Parathyroid adenoma (tissue), 2 donors: ENCODE results near the gene JUND.

Experiments used
- H2AFZ ChIP-seq: fragments of 300-600 bp; sonication (generic); one replicate; pipeline ENCODE4 v1.7.0; 2017; ENCODE audit warnings: antibody characterized with exemption, mild to moderate bottlenecking
- H3K27ac ChIP-seq: fragments of 300-600 bp; sonication (generic); one replicate; pipeline ENCODE4 v1.7.0; 2017
- H3K27me3 ChIP-seq: fragments of 300-600 bp; sonication (generic); one replicate; pipeline ENCODE4 v1.7.0; 2017; ENCODE audit warnings: low read length; ENCODE audit not compliant: control insufficient read depth, insufficient read depth
- H3K36me3 ChIP-seq: fragments of 300-600 bp; sonication (generic); one replicate; pipeline ENCODE4 v1.7.0; 2017; ENCODE audit warnings: low read length; ENCODE audit not compliant: control insufficient read depth, insufficient read depth
- H3K4me1 ChIP-seq: fragments of 300-600 bp; sonication (generic); one replicate; pipeline ENCODE4 v1.7.0; 2017; ENCODE audit warnings: control low read depth
- H3K4me2 ChIP-seq: fragments of 300-600 bp; sonication (generic); one replicate; pipeline ENCODE4 v1.7.0; 2017; ENCODE audit warnings: low read length
- H3K4me3 ChIP-seq: fragments of 300-600 bp; sonication (generic); one replicate; pipeline ENCODE4 v1.7.0; 2017; ENCODE audit warnings: low read depth, low read length
- H3K79me2 ChIP-seq: fragments of 300-600 bp; sonication (generic); one replicate; pipeline ENCODE4 v1.7.0; 2017; ENCODE audit warnings: control low read depth
- H3K9ac ChIP-seq: fragments of 300-600 bp; sonication (generic); one replicate; pipeline ENCODE4 v1.7.0; 2017; ENCODE audit warnings: mild to moderate bottlenecking
- H3K9me3 ChIP-seq: fragments of 300-600 bp; sonication (generic); one replicate; pipeline ENCODE4 v1.7.0; 2017; ENCODE audit warnings: low read length; ENCODE audit not compliant: control insufficient read depth
- TF ChIP-seq, protein P1 (sequence below): fragments of 300-600 bp; sonication (generic); IDR thresholded peaks from one replicate; pipeline ENCODE4 v1.7.0; 2017; ENCODE audit warnings: antibody characterized with exemption, mild to moderate bottlenecking
- donor health status: primary hyperparathyroidism.

The JUND gene

DNA sequence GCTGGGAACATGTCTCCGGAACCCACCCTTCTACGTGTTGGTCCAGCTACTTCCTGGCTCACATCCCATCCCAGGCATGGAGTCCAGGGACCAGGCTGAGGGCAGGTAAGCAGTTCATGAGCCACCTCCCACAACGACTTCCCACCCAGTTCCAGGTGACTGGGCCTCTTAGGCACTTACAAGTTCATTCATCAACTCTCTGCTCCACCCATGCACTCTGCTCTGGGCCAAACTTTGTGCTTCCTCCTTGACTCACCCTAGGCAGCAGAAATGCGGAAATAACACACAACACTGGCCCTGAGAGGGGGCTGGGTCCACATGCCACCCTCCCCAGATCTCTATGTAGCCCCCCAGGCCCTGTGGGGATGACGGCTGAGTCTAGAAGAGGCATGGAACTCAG, 27.7 kb downstream of the JUND start:
- no peaks in the 10 kb centered on the region for H3K79me2 ChIP-seq
- H3K36me3 ChIP-seq: no peaks in the 10 kb centered on the region
- H3K27me3 ChIP-seq: no peaks in the 10 kb centered on the region
- H3K4me3 ChIP-seq: no peak overlapping the region
- no peaks in the 10 kb centered on the region for H3K9me3 ChIP-seq
- H2AFZ ChIP-seq: no peak overlapping the region
- peaks cover 10% of the 10 kb centered on the region for H3K4me1 ChIP-seq
- H3K27ac ChIP-seq: no peak overlapping the region
- H3K4me2 ChIP-seq: no peak overlapping the region
- H3K9ac ChIP-seq: no peak overlapping the region
- TF ChIP-seq, protein P1, sequence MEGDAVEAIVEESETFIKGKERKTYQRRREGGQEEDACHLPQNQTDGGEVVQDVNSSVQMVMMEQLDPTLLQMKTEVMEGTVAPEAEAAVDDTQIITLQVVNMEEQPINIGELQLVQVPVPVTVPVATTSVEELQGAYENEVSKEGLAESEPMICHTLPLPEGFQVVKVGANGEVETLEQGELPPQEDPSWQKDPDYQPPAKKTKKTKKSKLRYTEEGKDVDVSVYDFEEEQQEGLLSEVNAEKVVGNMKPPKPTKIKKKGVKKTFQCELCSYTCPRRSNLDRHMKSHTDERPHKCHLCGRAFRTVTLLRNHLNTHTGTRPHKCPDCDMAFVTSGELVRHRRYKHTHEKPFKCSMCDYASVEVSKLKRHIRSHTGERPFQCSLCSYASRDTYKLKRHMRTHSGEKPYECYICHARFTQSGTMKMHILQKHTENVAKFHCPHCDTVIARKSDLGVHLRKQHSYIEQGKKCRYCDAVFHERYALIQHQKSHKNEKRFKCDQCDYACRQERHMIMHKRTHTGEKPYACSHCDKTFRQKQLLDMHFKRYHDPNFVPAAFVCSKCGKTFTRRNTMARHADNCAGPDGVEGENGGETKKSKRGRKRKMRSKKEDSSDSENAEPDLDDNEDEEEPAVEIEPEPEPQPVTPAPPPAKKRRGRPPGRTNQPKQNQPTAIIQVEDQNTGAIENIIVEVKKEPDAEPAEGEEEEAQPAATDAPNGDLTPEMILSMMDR: no peak

DNA sequence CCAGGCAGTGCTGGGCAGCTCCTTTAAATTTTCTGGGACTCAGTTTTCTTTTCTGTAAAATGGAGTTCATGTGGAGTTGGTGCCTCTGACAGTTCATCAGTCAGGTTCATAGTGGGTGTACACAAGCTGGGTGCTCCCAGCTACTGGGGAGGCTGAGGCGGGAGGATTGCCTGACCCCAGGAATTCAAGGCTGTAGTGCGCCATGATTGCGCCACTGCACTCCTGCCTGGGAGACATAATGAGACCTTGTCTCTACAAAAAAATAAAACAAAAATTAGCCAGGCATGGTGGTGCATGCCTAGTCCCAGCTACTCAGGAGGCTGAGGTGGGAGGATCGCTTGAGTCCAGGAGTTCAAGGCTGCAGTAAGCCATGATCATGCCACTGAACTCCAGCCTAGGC, 28.3 kb downstream of the JUND start:
- no peak overlapping the region for H3K9ac ChIP-seq
- H3K4me2 ChIP-seq: no peak overlapping the region
- H3K4me3 ChIP-seq: no peak overlapping the region

DNA sequence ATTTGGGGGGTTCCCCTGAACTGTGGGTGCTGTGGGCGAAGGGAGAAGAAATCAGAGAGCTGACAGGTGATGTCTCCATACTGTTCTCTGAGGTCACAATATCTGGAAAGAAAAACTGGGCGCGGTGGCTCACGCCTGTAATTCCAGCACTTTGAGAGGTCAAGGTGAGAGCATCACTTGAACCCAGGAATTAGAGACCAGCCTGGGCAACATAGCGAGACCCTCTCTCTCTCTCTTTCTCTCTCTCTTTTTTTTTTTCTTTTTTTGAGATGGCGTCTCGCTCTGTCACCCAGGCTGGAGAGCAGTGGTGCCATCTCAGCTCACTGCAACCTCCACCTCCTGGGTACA, 29.1 kb downstream of the JUND start:
- Histone ChIP-seq H3K4me2 (no peak overlapping the region), H2AFZ (peak overlapping the region; percentile 54), H3K9me3 (no peaks in the 10 kb centered on the region), H3K4me3 (no peak overlapping the region), H3K4me1 (peaks cover 10% of the 10 kb centered on the region), H3K79me2 (no peaks in the 10 kb centered on the region), H3K27me3 (no peaks in the 10 kb centered on the region), H3K9ac (no peak overlapping the region), H3K36me3 (no peaks in the 10 kb centered on the region), H3K27ac (no peak overlapping the region)
- TF ChIP-seq, protein P1: no peak

More for the DNA sequence above, 28.3 kb downstream of the JUND start:
- H3K4me1 ChIP-seq: peaks cover 10% of the 10 kb centered on the region
- no peaks in the 10 kb centered on the region for H3K9me3 ChIP-seq
- H2AFZ ChIP-seq: no peak overlapping the region
- H3K27ac ChIP-seq: no peak overlapping the region
- no peaks in the 10 kb centered on the region for H3K27me3 ChIP-seq
- TF ChIP-seq, protein P1: no peak
- H3K79me2 ChIP-seq: no peaks in the 10 kb centered on the region
- H3K36me3 ChIP-seq: no peaks in the 10 kb centered on the region

DNA sequence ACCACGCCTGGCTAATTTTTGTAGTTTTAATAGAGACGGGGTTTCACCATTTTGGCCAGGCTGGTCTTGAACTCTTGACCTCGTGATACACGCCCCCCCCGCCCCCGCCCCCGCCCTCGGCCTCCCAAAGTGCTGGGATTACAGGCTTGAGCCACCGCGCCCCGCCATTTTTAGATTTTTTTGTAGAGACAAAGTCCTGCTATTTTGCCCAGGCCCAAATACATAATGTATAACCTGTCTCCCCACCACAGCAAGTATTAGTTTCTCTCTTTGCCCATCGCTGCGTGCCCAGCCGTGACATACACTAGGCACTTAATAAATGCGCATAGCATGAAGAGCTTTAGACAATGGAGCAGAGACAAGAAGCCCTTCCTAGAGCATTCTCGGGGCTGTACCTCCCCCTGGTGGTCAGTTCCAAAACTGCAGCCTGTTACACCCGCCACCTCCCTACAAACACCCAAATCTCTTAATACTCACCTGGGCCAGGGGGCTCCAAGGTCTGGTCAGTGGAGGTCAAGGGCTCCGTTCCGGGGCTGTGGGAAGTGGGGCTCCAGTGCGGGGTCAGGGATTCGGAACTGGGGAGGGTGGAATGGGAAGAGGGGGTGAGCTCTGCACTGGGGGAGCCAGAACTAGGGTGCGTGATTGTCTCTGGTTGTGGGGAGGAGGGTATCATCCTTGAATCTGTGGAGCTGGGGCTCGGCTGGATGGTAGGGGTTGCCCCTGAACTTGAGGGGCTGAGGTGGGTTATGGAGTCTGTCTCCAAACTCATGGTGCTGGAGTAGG, 29.6 kb downstream of the JUND start:
- TF ChIP-seq, protein P1: peak; percentile 99
- Histone ChIP-seq H3K9me3 (no peaks in the 10 kb centered on the region), H3K36me3 (no peaks in the 10 kb centered on the region), H3K9ac (no peak overlapping the region), H2AFZ (peak overlapping the region; percentile 54), H3K27ac (no peak overlapping the region), H3K79me2 (no peaks in the 10 kb centered on the region), H3K27me3 (no peaks in the 10 kb centered on the region), H3K4me3 (no peak overlapping the region), H3K4me2 (no peak overlapping the region), H3K4me1 (peaks cover 10% of the 10 kb centered on the region)

DNA sequence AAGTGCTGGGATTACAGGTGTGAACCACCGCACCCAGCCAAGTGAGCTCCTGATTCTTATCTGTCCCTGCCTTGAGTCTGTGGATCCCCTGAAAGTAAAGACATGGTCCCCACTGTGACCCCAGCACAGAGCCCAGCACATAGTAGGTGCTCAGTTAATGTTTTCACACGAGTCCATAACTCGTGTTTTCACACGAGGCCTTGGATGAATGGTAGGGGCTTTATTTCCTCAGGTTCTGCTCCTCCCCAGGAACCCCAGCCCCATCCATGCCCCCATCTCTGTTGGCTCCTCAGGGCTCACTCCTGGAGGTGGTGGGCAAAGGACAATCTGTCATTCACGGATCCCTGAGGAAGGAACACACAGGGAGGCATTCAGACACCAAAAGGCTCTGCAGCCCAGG, 31.6 kb downstream of the JUND start:
- H3K4me1 ChIP-seq: peaks cover 6% of the 10 kb centered on the region

More for the DNA sequence above, 31.6 kb downstream of the JUND start:
- Histone ChIP-seq H2AFZ (no peak overlapping the region), H3K36me3 (no peaks in the 10 kb centered on the region), H3K9me3 (no peaks in the 10 kb centered on the region), H3K4me3 (no peak overlapping the region), H3K4me2 (no peak overlapping the region), H3K27ac (no peak overlapping the region), H3K79me2 (no peaks in the 10 kb centered on the region), H3K9ac (no peak overlapping the region), H3K27me3 (no peaks in the 10 kb centered on the region)
- TF ChIP-seq, protein P1: no peak
